ENCODE measurements around the gene H2BK1.

The H2BK1 gene

DNA sequence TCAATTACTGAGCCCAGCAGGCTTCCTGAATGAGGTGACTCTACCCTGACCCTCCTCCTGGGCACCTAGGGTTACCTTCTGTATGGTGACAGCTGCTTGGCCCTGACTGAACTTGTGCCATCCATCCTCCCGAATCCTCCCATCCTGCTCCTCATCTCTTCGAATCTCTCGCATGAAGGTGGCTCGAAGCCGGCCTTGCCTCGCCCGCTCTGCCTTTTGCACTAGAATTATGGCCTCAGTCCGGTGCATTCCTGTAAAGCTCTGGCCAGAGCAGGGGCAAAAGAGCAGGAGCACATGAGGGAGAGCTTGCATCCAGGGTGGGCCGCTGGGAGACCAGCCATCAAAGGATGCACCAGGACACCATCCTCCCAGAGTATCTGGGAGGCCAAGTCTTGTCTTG, 7.5 kb downstream of the H2BK1 start:
- DNase-seq (ENCODE audit: low spot score) = no peak

DNA sequence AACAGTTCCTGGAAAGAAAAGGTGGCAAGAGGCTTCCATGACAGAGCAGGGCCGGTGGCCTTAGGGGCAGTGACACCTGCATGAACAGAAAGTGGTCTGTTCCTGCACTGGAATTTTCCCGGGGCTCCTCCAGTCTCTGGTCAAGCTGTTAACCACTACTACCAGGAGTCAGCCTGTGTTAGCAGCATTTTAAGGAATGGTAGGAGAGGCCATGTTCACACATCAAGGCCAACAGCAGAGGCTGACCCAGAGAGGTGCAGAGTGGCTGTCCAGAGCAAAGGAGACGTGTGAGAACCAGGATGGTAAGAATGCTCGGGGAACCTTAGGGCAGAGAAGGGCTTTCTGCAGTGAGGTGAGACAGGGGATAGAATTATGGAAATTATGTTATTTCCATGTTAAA, 8.5 kb downstream of the H2BK1 start:
- DNase-seq (ENCODE audit: low spot score) = no peak

DNA sequence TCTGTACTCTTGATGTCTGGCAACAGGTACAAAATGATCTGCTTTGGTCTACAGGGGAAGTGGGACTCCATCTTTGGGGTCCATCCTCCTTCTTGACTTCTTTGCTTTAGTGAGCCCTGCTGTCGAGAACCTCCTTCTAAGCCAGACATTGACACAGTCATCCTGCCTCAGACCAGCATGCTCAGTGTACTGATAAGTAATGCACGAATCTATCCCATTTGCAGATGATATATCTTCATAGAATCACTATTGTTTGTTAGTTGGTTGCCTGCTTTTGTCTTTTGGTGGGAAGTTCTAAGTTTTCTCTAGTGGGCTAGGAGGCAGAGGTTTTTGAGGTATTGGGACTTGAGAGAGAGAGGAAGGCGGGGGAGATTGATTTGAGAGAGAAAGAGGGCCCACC, 8.9 kb downstream of the H2BK1 start:
- no peak for DNase-seq (ENCODE audit: low spot score)

DNA sequence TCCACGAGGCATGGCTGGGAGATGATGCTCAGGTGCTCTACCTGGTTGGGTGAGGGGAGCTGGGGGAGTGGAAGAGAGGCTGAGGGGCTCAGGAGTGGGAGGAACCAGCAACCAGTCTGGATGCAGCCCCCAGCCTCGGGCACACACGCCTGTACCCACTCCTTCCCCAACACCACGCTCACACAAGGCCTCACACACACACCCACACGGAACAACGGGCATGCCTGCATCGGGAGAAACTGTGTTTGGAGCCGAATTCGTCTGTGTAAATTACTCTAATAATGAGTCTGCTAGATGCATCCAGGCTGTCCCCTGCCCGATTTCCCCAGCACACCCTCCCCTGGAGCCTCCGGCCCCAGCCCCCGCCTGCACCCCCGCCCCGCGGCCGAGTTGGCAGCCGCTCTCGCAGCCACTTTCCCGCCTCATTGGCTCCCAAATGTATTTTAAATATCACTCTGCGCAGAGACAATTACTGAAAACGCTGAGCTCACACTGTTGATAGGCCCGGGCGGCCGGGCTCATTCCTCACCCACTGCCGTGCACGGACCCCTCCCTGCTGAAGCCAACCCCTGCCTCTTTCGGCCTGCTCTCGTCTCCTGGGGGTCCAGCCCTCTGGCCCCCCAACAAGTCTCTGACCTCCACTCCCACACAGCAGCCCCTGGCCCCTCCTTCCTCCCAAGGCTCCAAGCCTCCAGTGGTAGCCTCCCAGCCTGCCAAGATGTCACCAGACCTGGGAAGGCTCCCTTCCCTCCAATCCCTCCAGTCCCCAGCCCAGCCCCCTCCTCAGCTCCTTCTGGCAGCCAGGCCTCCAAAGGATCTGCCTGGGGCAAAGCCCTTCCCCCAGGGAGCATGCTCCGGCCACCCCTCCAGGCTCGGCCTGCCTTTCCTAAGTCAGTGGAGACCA, 11.1 kb downstream of the H2BK1 start:
- no peak for DNase-seq (ENCODE audit: low spot score)

DNA sequence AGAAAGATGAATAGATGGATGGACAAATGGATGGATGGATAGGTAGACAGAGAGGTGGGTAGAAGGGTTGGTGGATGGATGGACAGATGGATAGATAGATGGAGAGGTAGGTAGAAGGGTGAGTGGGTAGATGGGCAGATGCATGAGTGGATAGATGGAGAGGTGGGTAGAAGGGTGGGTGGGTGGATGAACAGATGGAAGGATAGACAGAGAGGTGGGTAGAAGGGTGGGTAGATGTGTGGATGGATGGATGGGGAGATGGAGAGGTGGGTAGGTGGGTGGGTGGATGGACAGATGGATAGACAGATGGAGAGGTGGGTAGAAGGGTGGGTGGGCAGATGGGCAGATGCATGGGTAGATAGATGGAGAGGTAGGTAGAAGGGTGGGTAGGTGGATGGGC, 12.4 kb downstream of the H2BK1 start:
- DNase-seq (ENCODE audit: low spot score) = no peak

DNA sequence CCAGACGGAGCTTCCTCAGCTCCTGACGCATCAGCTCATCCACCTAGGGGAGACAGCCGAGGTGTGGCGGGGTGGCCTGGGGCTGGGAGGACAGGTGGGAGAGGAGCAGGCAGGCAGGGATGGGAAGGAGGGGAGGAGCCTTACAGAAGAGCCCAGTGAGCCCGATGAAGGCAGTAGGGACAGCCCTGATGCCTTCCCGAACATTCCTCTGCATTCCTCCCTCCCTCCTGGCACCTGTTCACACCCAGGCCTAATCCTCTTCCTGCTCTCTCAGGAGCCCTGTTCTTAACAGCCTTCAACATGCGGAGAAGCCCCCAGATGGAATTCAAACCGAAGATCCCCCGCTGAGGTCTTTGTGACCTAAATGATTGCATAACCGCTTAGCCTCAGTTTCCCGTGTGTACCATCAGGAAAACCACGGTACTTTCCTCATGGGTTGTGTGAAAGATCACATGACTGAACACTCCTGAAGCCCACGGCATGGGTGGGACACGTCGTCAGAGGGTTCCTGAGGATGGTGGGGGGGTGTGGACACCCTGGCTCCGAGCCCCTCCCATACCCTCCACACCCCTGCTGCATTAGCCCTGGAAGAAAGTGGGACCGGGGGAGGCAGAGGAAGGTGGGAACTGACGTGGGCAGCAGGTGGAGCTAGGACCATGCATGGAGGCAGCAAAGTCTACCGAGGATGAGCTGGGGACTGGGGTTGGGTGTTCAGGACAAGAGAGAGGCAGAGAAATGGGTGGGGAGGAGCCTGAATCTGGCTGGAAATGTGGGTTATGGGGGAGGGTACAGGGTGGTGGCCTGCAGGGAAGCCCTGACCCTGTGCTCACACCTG, 14.5 kb downstream of the H2BK1 start:
- DNase-seq (ENCODE audit: low spot score) = no peak

DNA sequence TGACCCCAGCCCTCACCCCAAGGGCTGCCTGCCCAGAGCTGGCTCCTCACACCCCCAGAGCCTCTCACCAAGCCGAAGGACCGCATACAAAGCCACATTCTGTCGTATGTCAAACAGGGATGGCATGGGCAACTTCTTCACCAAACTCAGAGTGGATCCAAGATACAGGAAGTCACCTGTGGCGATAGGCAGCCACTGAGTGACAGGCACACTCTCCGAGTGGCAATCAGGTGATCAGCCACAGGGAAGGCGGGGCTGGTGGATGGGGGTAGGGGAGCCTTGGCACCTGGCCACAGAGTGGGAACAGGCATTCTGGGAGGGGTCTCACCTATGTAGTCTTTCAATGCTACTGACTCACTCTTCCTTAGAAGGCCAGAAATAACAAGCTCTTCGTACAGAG, 16.1 kb downstream of the H2BK1 start:
- DNase-seq (ENCODE audit: low spot score) = no peak

DNA sequence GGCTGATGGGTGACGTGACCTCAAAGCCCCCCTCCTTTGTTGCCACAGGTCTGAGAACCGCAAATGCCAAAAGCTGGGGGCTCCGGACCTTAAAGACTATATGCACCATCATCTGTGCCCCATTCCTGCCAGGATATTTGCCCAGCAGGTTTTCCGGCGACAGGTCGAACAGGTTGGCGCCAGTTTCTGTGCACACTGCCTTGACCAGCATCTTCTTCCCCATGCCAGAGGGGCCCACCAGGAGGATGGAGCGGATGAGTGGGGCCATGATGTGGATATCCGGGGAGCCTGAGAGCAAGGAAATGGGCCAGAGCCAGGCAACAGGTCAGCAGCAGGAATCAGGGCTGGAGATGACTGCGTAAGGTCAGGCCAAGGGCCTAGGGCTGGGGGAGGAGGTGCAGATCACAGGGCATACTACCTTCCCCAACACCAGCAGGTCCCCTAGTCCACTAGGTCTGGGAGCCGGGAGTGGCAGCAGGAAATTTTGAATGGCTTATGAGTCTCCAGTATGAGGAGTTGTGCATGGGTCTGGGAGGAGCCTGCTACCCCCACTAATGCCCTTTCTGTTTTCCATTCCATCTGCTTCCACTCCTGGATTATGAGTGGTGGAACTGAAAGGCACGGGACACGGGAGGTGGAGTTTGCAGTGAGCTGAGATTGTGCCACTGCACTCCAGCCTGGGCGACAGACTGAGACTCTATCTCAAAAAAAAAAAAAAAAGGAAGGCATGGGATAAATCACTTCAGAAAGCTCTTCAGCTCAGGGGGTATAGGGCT, 16.9 kb downstream of the H2BK1 start:
- no peak for DNase-seq (ENCODE audit: low spot score)

DNA sequence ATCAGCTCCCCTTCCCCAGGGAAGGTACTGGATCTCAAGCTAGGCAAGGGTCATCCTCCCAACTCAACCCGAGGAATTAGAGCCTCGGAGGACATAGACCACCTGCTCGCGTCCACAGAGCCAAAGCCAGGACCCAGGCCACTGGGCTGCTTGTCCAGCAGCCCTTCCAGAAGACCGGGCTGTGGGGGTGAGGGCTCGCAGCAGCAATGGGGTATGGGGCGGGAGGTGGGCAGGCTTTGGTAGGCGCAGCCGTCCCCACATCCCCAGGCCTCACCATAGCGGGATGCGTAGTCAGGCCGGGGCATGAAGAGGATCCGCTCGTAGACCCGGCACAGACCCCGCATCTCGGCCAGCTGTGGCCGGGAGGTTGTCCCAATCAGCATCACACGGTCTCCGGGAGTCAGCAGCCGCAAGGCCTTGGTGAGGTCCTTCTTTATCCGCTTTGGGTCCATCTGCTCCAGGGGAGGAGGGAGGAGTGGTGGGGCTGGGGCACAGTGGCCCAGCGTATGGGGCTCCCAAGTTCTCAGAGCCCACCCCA, 18.2 kb downstream of the H2BK1 start:
- no peak for DNase-seq (ENCODE audit: low spot score)

DNA sequence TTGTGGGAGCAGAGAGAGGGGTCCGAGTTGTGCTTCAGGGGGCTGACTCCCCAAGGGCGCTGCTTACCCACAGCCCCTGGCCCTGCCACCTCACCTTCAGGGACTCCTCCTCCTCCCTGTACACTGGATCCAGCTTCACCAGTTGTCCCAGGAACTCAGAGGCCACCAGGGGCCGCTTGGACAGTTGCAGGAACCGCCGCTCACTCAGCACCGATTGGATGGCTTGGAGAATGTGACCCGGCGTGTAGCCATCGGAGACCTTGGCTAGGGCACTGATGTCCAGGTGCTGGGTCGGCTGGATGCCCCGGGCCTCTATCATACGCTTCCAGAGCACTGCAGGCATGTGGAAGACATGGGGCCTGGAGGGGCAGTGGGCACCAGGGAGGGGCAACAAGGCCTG, 18.7 kb downstream of the H2BK1 start:
- no peak for DNase-seq (ENCODE audit: low spot score)

DNA sequence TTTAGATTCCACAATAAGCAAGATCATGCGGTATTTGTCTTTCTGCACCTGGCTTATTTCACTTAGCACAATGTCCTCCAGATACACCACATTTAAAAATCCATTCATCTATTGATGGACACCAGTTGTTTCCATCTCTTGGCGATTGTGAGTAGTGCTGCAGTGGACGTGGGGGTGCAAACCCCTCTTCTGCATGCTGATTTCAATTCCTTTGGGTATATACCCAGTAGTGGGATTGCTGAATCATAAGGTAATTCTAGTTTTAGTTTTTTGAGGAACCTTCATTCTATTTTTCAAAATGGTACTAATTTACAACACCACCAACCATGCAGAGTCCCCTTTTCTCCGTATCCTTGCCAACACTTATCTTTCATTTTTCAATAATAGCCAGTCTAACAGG, 21.2 kb downstream of the H2BK1 start:
- DNase-seq (ENCODE audit: low spot score) = no peak

DNA sequence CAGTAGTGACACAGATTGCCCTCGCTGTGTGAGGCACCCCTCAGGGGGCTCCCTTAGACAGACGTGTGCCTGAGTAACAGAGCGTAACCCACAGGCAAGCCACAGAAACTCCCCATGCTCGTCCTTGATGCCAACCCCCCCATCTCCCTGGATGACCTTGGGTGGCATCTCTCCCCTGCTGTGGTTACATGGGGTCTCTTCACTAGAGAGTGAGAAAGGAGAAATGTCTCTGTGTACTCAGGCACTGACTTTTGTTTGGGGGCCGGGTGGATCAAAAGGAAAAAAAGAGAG, 22.1 kb downstream of the H2BK1 start:
- no peak for DNase-seq (ENCODE audit: low spot score)

DNA sequence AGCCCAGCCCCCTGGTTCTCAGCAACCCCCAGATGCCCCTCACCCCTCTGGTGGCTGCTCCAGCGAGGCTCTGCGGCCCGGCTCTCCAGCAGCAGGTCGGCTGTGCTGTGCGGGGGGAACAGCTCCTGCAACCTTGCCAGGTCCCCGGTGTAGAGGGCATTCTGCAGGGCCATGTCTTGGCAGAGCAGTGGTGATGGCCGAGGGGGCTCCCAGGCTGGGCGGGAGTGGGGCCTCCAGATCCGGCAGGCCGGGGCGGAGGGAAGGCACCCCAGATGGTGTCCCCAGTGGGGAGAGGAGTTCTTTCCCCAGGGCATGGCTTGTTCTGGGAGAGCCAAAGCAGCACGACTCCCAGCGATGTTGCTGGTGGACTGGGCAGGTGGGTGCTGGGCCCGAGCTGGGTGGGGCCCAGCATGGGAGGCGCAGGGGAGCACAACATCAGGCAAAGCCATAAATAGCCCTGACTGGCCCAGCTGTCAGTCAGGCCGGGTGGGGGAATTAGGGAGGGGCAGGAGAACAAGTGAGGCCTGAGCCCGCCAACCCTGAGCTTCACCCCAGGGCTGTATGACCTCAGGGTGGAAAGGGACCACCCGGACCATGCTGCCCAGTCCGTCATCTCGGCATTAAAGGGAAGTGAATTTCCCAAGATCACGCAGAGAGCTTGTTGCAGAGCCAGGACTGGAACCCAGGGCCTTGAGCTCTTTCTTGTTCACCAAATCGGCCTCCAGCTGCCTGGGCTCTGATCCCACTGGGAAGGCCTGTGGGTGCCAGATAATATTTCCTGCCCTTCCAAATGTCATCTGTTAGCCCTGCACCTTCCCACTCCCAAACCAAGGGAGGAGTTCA, 22.7 kb downstream of the H2BK1 start:
- no peak for DNase-seq (ENCODE audit: low spot score)

DNA sequence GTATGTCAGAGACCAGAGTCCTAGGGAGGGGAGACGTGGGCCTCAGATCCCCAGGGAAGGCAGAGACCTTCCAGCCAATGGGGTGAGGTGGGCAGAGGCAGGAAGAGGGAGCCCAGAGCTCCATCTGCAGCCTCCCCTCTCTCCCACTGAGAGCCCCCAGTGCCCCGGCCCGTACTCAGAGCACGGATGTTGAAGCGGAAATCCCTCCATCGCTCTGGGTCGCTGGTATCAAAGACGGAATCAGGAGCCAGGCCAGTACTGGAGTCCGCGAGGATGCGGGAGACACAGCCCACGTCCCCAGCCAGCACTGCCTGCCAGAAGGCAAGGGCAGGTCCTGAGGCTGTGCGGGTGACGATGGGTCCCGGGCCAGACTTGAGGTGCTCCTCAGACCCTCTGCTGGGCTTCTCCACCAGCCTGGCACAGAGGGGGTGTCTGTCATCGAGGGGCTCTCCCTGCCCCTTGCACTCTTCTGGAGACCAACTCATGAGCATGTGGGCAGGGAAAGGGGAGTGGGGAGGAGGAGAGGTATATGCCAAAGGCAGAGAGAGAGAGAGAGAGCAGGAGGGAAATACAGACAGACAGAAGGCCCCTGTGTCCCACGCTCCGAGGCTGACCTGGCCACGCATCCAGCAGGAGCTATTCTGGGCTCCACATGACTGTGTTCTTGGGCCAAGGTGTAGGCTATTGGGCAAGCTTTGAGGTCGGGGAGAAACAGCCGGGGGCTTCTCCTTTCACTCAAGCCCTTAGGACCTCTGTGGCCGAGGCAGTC, 23.5 kb downstream of the H2BK1 start, which contains the start of gene ASB10:
Gene ASB10, minus strand, starts transcription at position 611 of the 769 bp plus-strand sequence. Its CDS starts 120 bp downstream, at position 491.
- DNase-seq (ENCODE audit: low spot score) = no peak

DNA sequence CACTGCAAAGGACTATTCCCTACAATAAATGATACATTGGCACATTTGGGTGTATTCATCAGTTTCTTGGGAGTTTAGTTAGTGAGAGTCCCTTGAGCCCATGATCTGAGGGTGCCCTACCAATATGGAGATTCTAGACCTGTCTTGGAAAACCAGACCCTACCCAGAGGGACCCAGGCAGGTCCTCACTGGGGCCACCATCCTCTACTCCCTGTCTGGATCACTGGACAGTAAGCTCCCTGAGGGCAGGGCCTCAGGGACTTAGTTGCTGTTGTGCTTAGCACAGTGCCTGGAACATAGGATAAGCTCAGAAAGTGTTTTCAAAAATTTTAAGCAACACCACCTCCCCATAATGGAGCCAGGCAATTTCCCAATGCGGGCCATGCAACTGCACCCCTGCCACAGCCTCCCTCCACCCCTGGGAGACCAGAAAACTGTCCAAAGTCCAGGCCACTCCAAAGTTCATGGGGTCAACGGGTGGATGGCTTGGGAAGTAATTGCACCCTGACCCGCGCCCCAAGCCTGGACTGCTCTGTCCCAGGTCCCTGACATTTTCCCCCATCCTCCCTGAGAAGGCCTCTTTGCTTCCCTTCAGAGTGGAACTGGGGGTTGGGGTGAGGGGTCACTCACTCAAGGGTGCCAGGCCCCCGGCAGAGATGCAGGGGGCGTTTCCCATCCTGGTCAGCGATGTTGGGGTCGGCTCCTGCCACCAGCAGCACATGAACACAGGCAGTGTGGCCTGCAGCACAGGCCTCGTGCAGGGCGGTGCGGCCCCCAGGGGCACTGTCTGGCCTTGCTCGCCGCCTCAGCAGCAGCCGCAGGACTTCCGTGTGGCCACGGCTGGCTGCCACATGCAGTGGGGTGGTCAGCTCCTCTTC, 24.3 kb downstream of the H2BK1 start:
- no peak for DNase-seq (ENCODE audit: low spot score)

DNA sequence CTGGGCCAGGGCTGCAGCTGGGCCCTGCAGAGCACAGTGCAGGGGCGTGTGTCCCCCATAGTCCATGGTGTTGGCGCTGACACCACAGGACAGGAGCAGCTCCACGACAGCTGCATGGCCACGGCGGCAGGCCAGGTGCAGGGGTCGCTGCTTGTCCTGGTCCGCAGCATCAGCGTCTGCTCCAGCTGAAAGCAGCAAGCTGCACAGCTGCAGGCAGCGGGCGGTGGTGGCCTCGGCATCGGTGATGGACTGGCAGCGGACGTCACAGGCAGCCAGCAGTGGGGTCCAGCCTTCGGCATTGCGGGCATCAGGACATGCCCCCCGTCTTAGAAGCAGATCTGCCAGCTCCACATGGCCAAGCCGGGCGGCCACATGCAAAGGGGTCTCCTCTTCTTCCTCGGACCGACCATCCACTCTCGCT, 29.3 kb downstream of the H2BK1 start:
- DNase-seq (ENCODE audit: low spot score) = no peak

DNA sequence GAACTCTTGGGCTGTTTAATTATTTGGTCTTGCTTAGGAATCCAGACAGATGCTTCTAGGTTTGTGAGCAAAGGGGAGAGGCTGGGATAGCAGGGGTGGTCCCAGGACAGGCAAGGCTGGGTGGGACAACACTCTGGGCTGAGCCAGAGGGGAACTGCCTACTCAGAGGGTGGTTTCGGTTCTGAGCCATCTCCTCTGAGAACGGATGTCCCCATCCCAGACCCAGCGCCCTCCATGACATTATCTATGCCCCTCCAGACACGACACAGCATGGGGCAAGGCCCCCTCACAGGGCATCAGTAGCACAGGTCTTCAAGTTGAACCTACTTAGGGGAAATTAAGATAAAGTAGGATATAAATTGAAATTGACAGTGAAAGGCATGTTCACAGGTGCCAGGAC, 30.3 kb downstream of the H2BK1 start:
- no peak for DNase-seq (ENCODE audit: low spot score)

DNA sequence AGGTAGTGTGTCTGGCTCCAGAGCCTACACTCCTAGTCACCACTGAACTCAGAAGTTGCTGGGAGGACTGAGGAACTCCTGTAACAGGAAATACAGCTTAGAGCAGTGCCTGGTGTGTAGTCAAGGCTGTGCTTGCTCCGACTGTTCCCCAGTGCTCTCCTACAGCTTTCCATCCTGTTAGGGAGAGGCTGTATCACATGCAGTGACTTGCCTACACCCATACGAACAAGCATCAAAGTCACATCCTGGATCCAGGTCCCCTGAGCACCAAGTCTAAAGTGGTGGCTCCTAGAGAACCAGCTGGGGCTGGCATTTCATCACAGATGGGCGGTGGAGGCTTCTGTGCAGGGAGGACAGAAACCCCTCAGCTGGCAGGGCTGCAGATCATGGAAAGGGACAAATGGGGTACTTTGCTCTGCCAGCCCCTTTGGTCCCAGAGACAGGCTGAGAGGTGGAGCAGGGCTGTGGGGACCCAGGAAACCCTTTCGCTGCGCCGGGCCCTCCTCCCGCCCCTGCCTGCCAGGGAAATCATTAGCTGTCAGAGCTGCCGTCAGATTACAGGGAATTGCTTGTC, 30.9 kb downstream of the H2BK1 start:
- DNase-seq (ENCODE audit: low spot score) = no peak

DNA sequence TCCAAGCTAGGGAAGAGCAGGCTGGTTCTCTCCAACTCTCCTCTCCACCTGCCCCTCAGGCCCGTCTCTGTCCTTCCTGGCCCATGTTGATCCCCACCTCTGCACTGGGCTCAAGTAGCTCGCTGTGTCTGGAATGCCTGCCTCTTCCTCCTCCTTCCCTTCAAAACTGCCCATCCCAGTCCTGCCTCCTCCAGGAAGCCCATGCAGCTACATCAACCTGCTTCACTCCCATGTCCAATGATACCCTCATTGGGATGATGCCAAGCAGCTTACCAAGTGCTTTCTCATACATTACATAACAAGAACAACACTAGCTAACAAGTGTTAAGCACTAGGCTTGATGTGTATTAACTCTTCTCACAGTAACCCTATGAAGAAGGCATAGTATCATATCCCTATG, 31.5 kb downstream of the H2BK1 start:
- DNase-seq (ENCODE audit: low spot score) = no peak

Measured in HuH-7.5 (cell line).